Skeletal muscle tissue (tissue), 4 donors: Measurements from ENCODE around the gene ZDHHC4. TPM values are rescaled to one million over a fixed set of nuclear protein-coding genes. Genes with fewer than 3 reads are reported as not detected.
"Not testable (repeated sequence)": the region's sequence is repeated elsewhere in the genome, so short reads cannot be mapped to it uniquely, and the experiment has no call there.

Experiments
- H3K27ac ChIP-seq: one replicate; pipeline ENCODE4 v1.7.0; 2013; ENCODE audit warnings: mild to moderate bottlenecking, low read depth, low read length, inconsistent platforms
- H3K27me3 ChIP-seq, 3 donors: one replicate each; pipeline ENCODE4 v1.7.0; 2013; ENCODE audit warnings: low read length in 3 of 3; ENCODE audit not compliant: control insufficient read depth in 3 of 3, insufficient read depth in 3 of 3
- H3K36me3 ChIP-seq, 3 donors: one replicate each; pipeline ENCODE4 v1.7.0; 2013; ENCODE audit warnings: low read length in 3 of 3; ENCODE audit not compliant: control insufficient read depth in 3 of 3, insufficient read depth in 3 of 3
- H3K4me1 ChIP-seq, 3 donors: one replicate each; pipeline ENCODE4 v1.7.0; 2013; ENCODE audit warnings: low read length in 3 of 3, mild to moderate bottlenecking in 3 of 3; ENCODE audit not compliant: control insufficient read depth in 3 of 3, insufficient read depth in 3 of 3
- H3K4me3 ChIP-seq, 3 donors: one replicate each; pipeline ENCODE4 v1.7.0; 2013; ENCODE audit warnings: low read length in 3 of 3
- H3K9ac ChIP-seq, 3 donors: one replicate each; pipeline ENCODE4 v1.7.0; 2013; ENCODE audit warnings: low read length in 3 of 3, mild to moderate bottlenecking in 3 of 3, moderate library complexity in 2 of 3, low read depth in 1 of 3
- H3K9me3 ChIP-seq, 3 donors: one replicate each; pipeline ENCODE4 v1.7.0; 2013; ENCODE audit warnings: low read length in 3 of 3; ENCODE audit not compliant: control insufficient read depth in 3 of 3
- total RNA-seq: library from RNA; depleted of rRNA; stranded (reverse); fragments of >200 nt; gene quantifications from one replicate; pipeline ENCODE4 v1.2.3, GENCODE V29; 2014
- donor health status: Osteomylitis.

ZDHHC4 gene
- total RNA-seq, 1 donor from 2014 or later: 68.9 TPM

GRCh38 chr7:6578114-6579084 is 1.1 kb downstream of the ZDHHC4 start:
- peak overlapping the region in 1 of 3 donors; percentile 83 for H3K4me3 ChIP-seq
- H3K36me3 ChIP-seq: peaks cover 28 to 32% (median 31%) of the 10 kb centered on the region in 3 donors
- peaks cover 0 to 4% (median 2%) of the 10 kb centered on the region in 3 donors for H3K27me3 ChIP-seq
- peak overlapping the region in 1 of 3 donors; percentile 92 for H3K9ac ChIP-seq
- no peaks in the 10 kb centered on the region for H3K9me3 ChIP-seq
- H3K4me1 ChIP-seq: peaks cover 0 to 8% (median 3%) of the 10 kb centered on the region in 3 donors
- H3K27ac ChIP-seq: peak overlapping the region; percentile 93

DNA sequence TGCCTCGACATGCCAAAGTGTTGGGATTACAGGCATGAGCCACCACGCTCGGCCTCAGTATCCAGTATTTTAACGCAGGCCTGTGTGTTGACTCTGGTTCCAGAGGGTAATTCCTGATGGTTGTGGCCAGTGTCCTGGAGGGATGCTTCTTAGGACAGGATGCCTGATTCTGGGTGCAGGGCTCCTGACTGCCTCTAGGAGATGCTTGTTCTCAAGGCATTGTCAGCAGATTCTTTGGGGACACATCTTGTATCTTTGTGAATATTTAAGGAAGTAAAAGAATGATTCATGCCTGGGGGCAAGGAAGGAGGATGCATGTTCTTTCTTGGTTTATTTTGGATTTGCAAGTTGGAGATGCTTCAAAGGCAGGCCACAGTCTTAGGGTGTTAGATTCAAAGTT is 2.2 kb downstream of the ZDHHC4 start:
- Histone ChIP-seq H3K27me3 (no peaks in the 10 kb centered on the region), H3K27ac (no peak overlapping the region), H3K4me3 (no peak overlapping the region), H3K9ac (no peak overlapping the region), H3K4me1 (peaks cover 0 to 8% (median 3%) of the 10 kb centered on the region in 3 donors), H3K36me3 (peaks cover 35 to 40% (median 38%) of the 10 kb centered on the region in 3 donors), H3K9me3 (no peaks in the 10 kb centered on the region)

GRCh38 chr7:6585746-6586432 is 8.6 kb downstream of the ZDHHC4 start:
- H3K36me3 ChIP-seq: peaks cover 44 to 63% (median 53%) of the 10 kb centered on the region in 3 donors
- not testable (repeated sequence) for H3K27me3 ChIP-seq, H3K9me3 ChIP-seq, H3K9ac ChIP-seq, H3K27ac ChIP-seq, H3K4me3 ChIP-seq
- peaks cover 8 to 12% (median 9%) of the 10 kb centered on the region in 3 donors for H3K4me1 ChIP-seq

GRCh38 chr7:6588566-6588965 is 11.3 kb downstream of the ZDHHC4 start:
- no peaks in the 10 kb centered on the region for H3K9me3 ChIP-seq
- H3K36me3 ChIP-seq: peaks cover 26 to 50% (median 39%) of the 10 kb centered on the region in 3 donors
- H3K9ac ChIP-seq: no peak overlapping the region
- H3K27ac ChIP-seq: no peak overlapping the region
- no peaks in the 10 kb centered on the region for H3K27me3 ChIP-seq
- peaks cover 15 to 16% (median 15%) of the 10 kb centered on the region in 3 donors for H3K4me1 ChIP-seq
- H3K4me3 ChIP-seq: no peak overlapping the region

- H3K9ac ChIP-seq: peak overlapping the region in 1 of 3 donors; percentile 91
- H3K27ac ChIP-seq: no peak overlapping the region
- peaks cover 15 to 16% (median 15%) of the 10 kb centered on the region in 3 donors for H3K4me1 ChIP-seq
- no peaks in the 10 kb centered on the region for H3K27me3 ChIP-seq
- peaks cover 24 to 47% (median 41%) of the 10 kb centered on the region in 3 donors for H3K36me3 ChIP-seq
- H3K4me3 ChIP-seq: peak overlapping the region; percentile 30 to 96 (median 58)
- no peaks in the 10 kb centered on the region for H3K9me3 ChIP-seq
Observed at GRCh38 chr7:6589151-6589828, 12.0 kb downstream of the ZDHHC4 start.

DNA sequence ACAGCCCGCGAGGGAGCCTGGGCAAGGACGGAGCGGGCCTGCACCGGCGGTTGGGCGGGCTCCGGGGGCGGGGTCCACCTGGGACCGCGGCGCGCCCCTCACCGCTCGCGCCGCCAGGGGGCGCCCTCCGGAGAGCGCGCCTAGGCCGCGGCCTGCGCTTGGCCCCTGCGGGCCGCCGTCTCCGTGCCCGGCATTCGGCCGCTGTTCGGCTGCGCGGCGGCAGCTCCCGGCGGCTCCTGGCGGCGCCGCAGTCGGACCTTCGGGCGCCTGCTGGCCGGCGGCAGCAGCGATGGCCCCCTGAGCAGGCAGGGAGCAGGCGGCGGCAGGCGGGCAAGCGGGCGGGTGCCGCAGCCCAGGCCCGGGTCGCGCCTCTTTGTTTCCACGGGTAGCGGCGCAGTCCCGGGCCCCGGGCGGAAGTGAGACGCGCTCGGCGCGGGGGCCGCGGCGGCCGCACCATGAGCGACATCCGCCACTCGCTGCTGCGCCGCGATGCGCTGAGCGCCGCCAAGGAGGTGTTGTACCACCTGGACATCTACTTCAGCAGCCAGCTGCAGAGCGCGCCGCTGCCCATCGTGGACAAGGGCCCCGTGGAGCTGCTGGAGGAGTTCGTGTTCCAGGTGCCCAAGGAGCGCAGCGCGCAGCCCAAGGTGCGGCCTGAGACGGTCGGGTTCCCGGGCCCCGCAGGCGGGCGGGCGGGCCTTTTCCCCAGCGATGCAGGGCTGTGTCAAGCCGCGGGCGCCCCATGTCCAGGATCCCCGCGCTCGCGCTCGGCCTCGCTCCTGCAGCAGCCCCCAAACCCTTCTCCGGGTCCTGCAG is 12.8 kb downstream of the ZDHHC4 start, which contains the start of gene INTS15:
TSS of gene INTS15 (plus strand) at position 193 of the 816 bp plus-strand sequence. CDS start at position 456, 263 bp downstream.
- Histone ChIP-seq H3K4me1 (peaks cover 15 to 16% (median 15%) of the 10 kb centered on the region in 3 donors), H3K9ac (peak within 1 kb of the TSS; percentile 72 to 91 (median 87)), H3K36me3 (peaks cover 24 to 47% (median 40%) of the 10 kb centered on the region in 3 donors), H3K4me3 (peak within 1 kb of the TSS; percentile 87 to 96 (median 92)), H3K27ac (peak within 1 kb of the TSS; percentile 54), H3K9me3 (no peaks in the 10 kb centered on the region), H3K27me3 (no peaks in the 10 kb centered on the region)

DNA sequence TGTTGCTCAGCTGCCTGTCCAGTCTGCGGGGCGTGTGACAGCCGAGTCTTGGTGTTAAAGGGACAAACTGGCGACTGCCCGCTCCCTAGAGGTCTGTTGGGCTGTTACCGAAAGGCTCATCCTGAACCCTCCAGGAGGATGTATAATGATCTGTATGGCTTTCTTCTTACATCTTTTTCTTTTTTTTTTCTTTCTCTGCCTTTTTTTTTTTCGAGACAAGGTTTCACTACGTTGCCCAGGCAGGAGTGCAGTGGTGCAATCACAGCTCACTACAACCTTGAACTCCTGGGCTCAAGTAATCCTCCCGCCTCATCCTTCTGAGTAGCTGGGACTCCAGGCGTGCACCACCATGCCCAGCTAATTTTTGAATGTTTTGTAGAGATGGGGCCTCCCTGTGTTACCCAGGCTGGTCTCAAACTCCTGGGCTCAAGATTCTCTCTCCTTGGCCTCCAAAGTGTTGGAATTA is 13.4 kb downstream of the ZDHHC4 start:
- peak overlapping the region; percentile 54 for H3K27ac ChIP-seq
- no peaks in the 10 kb centered on the region for H3K9me3 ChIP-seq
- peak overlapping the region; percentile 87 to 96 (median 92) for H3K4me3 ChIP-seq
- H3K27me3 ChIP-seq: no peaks in the 10 kb centered on the region
- peaks cover 15 to 16% (median 15%) of the 10 kb centered on the region in 3 donors for H3K4me1 ChIP-seq
- peaks cover 26 to 50% (median 43%) of the 10 kb centered on the region in 3 donors for H3K36me3 ChIP-seq
- H3K9ac ChIP-seq: peak overlapping the region; percentile 72 to 91 (median 87)

- H3K4me1 ChIP-seq: no peaks in the 10 kb centered on the region
- peaks cover 62 to 66% (median 63%) of the 10 kb centered on the region in 3 donors for H3K36me3 ChIP-seq
- H3K27ac ChIP-seq: no peak overlapping the region
- H3K4me3 ChIP-seq: no peak overlapping the region
- no peaks in the 10 kb centered on the region for H3K27me3 ChIP-seq
- H3K9me3 ChIP-seq: no peaks in the 10 kb centered on the region
- no peak overlapping the region for H3K9ac ChIP-seq
Observed at GRCh38 chr7:6600093-6600492, 22.8 kb downstream of the ZDHHC4 start.

DNA sequence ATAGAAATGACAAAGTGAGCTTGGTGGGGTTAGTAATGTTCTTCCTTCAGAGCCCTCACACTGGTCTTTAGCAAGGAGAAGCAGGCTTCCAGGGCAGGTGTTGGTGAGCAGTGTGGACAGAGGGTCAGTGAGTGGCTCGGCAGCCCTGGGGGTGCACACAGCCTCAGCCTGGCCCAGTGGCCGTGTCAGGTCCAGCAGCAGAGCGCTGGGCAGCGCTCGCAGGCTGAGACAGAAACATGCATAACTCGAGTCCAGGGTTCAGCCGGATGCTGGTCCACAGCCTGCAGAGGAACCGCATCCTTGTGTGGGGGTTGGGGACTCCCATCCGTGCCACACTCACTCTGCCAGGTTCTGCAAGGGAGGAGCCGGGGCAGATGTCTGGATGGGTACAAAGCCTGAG is 27.2 kb downstream of the ZDHHC4 start:
- Histone ChIP-seq H3K4me1 (no peaks in the 10 kb centered on the region), H3K27ac (no peak overlapping the region), H3K27me3 (no peaks in the 10 kb centered on the region), H3K9me3 (no peaks in the 10 kb centered on the region), H3K4me3 (no peak overlapping the region), H3K36me3 (peaks cover 33 to 45% (median 35%) of the 10 kb centered on the region in 3 donors), H3K9ac (no peak overlapping the region)
